ENCODE data around the gene TUBGCP3.

- TF ChIP-seq, protein P1, sequence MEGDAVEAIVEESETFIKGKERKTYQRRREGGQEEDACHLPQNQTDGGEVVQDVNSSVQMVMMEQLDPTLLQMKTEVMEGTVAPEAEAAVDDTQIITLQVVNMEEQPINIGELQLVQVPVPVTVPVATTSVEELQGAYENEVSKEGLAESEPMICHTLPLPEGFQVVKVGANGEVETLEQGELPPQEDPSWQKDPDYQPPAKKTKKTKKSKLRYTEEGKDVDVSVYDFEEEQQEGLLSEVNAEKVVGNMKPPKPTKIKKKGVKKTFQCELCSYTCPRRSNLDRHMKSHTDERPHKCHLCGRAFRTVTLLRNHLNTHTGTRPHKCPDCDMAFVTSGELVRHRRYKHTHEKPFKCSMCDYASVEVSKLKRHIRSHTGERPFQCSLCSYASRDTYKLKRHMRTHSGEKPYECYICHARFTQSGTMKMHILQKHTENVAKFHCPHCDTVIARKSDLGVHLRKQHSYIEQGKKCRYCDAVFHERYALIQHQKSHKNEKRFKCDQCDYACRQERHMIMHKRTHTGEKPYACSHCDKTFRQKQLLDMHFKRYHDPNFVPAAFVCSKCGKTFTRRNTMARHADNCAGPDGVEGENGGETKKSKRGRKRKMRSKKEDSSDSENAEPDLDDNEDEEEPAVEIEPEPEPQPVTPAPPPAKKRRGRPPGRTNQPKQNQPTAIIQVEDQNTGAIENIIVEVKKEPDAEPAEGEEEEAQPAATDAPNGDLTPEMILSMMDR (IDR thresholded peaks at IDR 0.05) = no peak
- TF ChIP-seq POLR2A (IDR thresholded peaks at IDR 0.05) = no peak
- no peak for TF ChIP-seq EP300 (IDR thresholded peaks at IDR 0.05)
Observed at GRCh38 chr13:112457485-112457884, 130.5 kb downstream of the TUBGCP3 start.

All from tibial nerve (tissue), 4 donors.